ENCODE results near the gene BNIP2.

BNIP2 gene

GRCh38 chr15:59676565-59676964 is 12.6 kb downstream of the BNIP2 start:
- Histone ChIP-seq H3K4me1 (ENCODE audit: control insufficient read depth, insufficient read depth, low read length) (no peaks in the 10 kb centered on the region), H3K36me3 (ENCODE audit: control insufficient read depth in 2 of 2, insufficient read depth in 1 of 2, low read length in 2 of 2) (peaks cover 62 to 79% of the 10 kb centered on the region in 2 experiments), H3K9me3 (ENCODE audit: control insufficient read depth, insufficient read depth, low read depth, low read length) (no peaks in the 10 kb centered on the region), H3K4me3 (ENCODE audit: low read depth, low read length) (no peak overlapping the region), H3K27ac (ENCODE audit: extremely low read depth, low read depth, low read length) (no peak overlapping the region)
- TF ChIP-seq, protein P1, sequence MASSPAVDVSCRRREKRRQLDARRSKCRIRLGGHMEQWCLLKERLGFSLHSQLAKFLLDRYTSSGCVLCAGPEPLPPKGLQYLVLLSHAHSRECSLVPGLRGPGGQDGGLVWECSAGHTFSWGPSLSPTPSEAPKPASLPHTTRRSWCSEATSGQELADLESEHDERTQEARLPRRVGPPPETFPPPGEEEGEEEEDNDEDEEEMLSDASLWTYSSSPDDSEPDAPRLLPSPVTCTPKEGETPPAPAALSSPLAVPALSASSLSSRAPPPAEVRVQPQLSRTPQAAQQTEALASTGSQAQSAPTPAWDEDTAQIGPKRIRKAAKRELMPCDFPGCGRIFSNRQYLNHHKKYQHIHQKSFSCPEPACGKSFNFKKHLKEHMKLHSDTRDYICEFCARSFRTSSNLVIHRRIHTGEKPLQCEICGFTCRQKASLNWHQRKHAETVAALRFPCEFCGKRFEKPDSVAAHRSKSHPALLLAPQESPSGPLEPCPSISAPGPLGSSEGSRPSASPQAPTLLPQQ (tag by site-specific recombination; IDR thresholded peaks at IDR 0.05): no peak
- TF ChIP-seq ZNF324 (tag by site-specific recombination; IDR thresholded peaks at IDR 0.05) (no peak), ZNF19 (tag by site-specific recombination; IDR thresholded peaks at IDR 0.05; ENCODE audit: low read depth) (no peak), GLI2 (tag by site-specific recombination; IDR thresholded peaks at IDR 0.05; ENCODE audit: borderline replicate concordance, low read depth) (no peak), ZFHX2 (tag by site-specific recombination; conservative IDR thresholded peaks at IDR 0.05) (no peak), ZBTB21 (tag by site-specific recombination; IDR thresholded peaks at IDR 0.05) (no peak), ZNF561 (tag by site-specific recombination; IDR thresholded peaks at IDR 0.05; ENCODE audit: borderline replicate concordance) (no peak), ZSCAN18 (tag by site-specific recombination; IDR thresholded peaks at IDR 0.05) (no peak), ZBTB1 (tag by site-specific recombination; IDR thresholded peaks at IDR 0.05) (no peak), ZFP41 (tag by site-specific recombination; IDR thresholded peaks at IDR 0.05; ENCODE audit: borderline replicate concordance) (no peak), ZNF785 (tag by site-specific recombination; IDR thresholded peaks at IDR 0.05) (no peak), ZNF558 (tag by site-specific recombination; IDR thresholded peaks at IDR 0.05) (no peak), ZNF354C (tag by site-specific recombination; IDR thresholded peaks at IDR 0.05; ENCODE audit: borderline replicate concordance, low read depth) (no peak), ZNF701 (tag by site-specific recombination; IDR thresholded peaks at IDR 0.05) (no peak), ZNF157 (tag by site-specific recombination; IDR thresholded peaks at IDR 0.05) (no peak), ZNF48 (tag by site-specific recombination; IDR thresholded peaks at IDR 0.05) (no peak)
- TF ChIP-seq, protein P2, sequence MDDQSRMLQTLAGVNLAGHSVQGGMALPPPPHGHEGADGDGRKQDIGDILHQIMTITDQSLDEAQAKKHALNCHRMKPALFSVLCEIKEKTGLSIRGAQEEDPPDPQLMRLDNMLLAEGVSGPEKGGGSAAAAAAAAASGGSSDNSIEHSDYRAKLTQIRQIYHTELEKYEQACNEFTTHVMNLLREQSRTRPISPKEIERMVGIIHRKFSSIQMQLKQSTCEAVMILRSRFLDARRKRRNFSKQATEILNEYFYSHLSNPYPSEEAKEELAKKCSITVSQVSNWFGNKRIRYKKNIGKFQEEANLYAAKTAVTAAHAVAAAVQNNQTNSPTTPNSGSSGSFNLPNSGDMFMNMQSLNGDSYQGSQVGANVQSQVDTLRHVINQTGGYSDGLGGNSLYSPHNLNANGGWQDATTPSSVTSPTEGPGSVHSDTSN (CRISPR knock-in tag; IDR thresholded peaks at IDR 0.05): no peak
- TF ChIP-seq, protein P3, sequence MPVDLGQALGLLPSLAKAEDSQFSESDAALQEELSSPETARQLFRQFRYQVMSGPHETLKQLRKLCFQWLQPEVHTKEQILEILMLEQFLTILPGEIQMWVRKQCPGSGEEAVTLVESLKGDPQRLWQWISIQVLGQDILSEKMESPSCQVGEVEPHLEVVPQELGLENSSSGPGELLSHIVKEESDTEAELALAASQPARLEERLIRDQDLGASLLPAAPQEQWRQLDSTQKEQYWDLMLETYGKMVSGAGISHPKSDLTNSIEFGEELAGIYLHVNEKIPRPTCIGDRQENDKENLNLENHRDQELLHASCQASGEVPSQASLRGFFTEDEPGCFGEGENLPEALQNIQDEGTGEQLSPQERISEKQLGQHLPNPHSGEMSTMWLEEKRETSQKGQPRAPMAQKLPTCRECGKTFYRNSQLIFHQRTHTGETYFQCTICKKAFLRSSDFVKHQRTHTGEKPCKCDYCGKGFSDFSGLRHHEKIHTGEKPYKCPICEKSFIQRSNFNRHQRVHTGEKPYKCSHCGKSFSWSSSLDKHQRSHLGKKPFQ (tag by site-specific recombination; IDR thresholded peaks at IDR 0.05): no peak
- TF ChIP-seq, protein P4, sequence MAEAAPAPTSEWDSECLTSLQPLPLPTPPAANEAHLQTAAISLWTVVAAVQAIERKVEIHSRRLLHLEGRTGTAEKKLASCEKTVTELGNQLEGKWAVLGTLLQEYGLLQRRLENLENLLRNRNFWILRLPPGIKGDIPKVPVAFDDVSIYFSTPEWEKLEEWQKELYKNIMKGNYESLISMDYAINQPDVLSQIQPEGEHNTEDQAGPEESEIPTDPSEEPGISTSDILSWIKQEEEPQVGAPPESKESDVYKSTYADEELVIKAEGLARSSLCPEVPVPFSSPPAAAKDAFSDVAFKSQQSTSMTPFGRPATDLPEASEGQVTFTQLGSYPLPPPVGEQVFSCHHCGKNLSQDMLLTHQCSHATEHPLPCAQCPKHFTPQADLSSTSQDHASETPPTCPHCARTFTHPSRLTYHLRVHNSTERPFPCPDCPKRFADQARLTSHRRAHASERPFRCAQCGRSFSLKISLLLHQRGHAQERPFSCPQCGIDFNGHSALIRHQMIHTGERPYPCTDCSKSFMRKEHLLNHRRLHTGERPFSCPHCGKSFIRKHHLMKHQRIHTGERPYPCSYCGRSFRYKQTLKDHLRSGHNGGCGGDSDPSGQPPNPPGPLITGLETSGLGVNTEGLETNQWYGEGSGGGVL (tag by site-specific recombination; IDR thresholded peaks at IDR 0.05): no peak
- CTCF ChIA-PET: no interaction called here
- POLR2A ChIA-PET: no interaction called here

Data from HEK293 (cell line).